HFFc6 (cell line): ENCODE results near the gene ATP13A3. TPM values are rescaled to one million over a fixed set of nuclear protein-coding genes. Genes with fewer than 3 reads are reported as not detected.
"Not testable (repeated sequence)": the region's sequence is repeated elsewhere in the genome, so short reads cannot be mapped to it uniquely, and the experiment has no call there.

Experiments used
- DNase-seq: peaks from one replicate; pipeline ENCODE4 v3.0.0-alpha.2; 2018
- H3K27ac Mint-ChIP-seq: 2 replicates; pipeline ENCODE4 v1.8.0; 2020; ENCODE audit warnings: mild to moderate bottlenecking, mixed read lengths
- H3K27me3 Mint-ChIP-seq: 2 replicates; pipeline ENCODE4 v1.8.0; 2021; ENCODE audit warnings: mild to moderate bottlenecking, moderate library complexity, mixed read lengths; ENCODE audit not compliant: insufficient read depth
- H3K36me3 Mint-ChIP-seq: 2 replicates; pipeline ENCODE4 v1.8.0; 2021; ENCODE audit warnings: low read depth, mixed read lengths
- H3K4me1 Mint-ChIP-seq: 2 replicates; pipeline ENCODE4 v1.8.0; 2020; ENCODE audit warnings: low read depth, mixed read lengths
- H3K4me3 Mint-ChIP-seq: 2 replicates; pipeline ENCODE4 v1.8.0; 2020; ENCODE audit warnings: mild to moderate bottlenecking, moderate library complexity, mixed read lengths
- H3K9me3 Mint-ChIP-seq: 2 replicates; pipeline ENCODE4 v1.8.0; 2020; ENCODE audit warnings: mild to moderate bottlenecking, mixed read lengths
- total RNA-seq, 6 experiments: library from RNA; stranded (reverse); fragmentation: NEBNext Ultra II Directional; extraction: Animal tissue kit (Norgen Biotek cat#: 25700); gene quantifications; 2 replicates in 1 of 6; 3 replicates in 5 of 6; pipeline ENCODE4 v1.2.3, GENCODE V29; 2021
- TF ChIP-seq, protein P1 (sequence below): fragments of 200-600 bp; sonication (generic); IDR thresholded peaks from 2 replicates; pipeline ENCODE4 v1.5.0; 2021; ENCODE audit warnings: antibody characterized with exemption, mild to moderate bottlenecking

Gene ATP13A3
- total RNA-seq, 6 experiments from 2014 or later, result 114 to 123 (median 117) TPM

DNA sequence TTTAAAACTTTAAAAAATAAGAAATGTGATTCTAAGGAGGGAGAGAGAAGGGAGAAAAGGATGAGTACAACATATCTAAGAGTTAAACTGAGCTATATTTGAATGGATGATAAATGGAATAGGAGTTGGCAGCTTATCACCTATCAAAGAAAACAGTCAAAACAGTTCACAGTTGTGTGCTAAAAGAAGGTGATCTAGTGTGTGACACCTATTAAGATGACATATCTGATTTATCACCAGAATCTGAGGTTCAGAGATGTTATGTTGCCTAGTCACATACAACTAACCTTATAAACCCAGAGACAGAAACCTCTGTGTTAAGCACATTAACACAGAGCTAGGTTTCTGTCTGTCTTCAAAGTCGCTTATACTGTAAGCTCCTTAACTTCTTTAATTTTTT, 3.0 kb downstream of the ATP13A3 start:
- peaks cover 30% of the 10 kb centered on the region for H3K36me3 Mint-ChIP-seq
- H3K27me3 Mint-ChIP-seq, result peaks cover 4% of the 10 kb centered on the region; the same call in 1 of the 2 replicates
- H3K27ac Mint-ChIP-seq, result no peak overlapping the region
- peaks cover 64% of the 10 kb centered on the region for H3K4me1 Mint-ChIP-seq
- H3K4me3 Mint-ChIP-seq, result no peak overlapping the region
- H3K9me3 Mint-ChIP-seq, result no peaks in the 10 kb centered on the region; the same call in 1 of the 2 replicates
- TF ChIP-seq, protein P1, sequence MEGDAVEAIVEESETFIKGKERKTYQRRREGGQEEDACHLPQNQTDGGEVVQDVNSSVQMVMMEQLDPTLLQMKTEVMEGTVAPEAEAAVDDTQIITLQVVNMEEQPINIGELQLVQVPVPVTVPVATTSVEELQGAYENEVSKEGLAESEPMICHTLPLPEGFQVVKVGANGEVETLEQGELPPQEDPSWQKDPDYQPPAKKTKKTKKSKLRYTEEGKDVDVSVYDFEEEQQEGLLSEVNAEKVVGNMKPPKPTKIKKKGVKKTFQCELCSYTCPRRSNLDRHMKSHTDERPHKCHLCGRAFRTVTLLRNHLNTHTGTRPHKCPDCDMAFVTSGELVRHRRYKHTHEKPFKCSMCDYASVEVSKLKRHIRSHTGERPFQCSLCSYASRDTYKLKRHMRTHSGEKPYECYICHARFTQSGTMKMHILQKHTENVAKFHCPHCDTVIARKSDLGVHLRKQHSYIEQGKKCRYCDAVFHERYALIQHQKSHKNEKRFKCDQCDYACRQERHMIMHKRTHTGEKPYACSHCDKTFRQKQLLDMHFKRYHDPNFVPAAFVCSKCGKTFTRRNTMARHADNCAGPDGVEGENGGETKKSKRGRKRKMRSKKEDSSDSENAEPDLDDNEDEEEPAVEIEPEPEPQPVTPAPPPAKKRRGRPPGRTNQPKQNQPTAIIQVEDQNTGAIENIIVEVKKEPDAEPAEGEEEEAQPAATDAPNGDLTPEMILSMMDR, result no peak
- DNase-seq, result no peak

DNA sequence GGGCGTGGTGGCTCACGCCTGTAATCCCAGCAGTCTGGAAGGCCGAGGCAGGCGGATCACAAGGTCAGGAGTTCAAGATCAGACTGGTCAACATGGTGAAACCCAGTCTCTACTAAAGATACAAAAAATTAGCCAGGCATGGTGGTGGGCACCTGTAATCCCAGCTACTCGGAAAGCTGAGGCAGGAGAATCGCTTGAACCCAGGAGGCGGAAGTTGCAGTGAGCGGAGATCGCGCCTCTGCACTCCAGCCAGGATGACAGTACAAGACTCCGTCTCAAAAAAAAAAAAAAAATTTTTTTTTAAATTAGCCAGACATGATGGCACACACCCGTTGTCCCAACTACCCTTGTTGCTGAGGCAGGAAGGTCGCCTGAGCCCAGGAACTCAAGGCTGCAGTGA, 4.0 kb downstream of the ATP13A3 start:
- Mint-ChIP-seq H3K36me3 (peaks cover 30% of the 10 kb centered on the region), H3K4me3 (peak overlapping the region; percentile 63), H3K27ac (peak overlapping the region; percentile 78; the same call in 1 of the 2 replicates), H3K4me1 (peaks cover 54% of the 10 kb centered on the region)
- H3K9me3 Mint-ChIP-seq, DNase-seq, H3K27me3 Mint-ChIP-seq: not testable (repeated sequence)

DNA sequence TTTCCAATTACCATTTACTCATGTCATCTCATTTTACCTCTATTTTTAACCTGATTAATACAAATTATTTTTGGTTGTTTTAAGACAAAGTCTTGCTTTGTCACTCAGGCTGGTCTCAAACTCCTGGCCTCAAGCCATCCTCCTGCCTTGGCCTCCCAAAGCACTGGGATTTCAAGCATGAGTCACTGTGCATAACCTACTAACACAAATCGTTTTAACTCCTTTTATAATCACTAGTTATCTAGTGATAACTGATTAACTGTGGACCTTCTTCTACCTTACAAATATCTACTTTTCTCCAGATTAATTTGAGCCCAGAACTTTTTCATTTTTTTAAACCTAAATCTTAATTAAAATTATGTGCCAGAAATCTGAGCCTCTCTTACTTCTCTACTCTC, 4.6 kb downstream of the ATP13A3 start:
- Mint-ChIP-seq H3K4me3 (peak overlapping the region; percentile 63), H3K4me1 (peaks cover 47% of the 10 kb centered on the region)

DNA sequence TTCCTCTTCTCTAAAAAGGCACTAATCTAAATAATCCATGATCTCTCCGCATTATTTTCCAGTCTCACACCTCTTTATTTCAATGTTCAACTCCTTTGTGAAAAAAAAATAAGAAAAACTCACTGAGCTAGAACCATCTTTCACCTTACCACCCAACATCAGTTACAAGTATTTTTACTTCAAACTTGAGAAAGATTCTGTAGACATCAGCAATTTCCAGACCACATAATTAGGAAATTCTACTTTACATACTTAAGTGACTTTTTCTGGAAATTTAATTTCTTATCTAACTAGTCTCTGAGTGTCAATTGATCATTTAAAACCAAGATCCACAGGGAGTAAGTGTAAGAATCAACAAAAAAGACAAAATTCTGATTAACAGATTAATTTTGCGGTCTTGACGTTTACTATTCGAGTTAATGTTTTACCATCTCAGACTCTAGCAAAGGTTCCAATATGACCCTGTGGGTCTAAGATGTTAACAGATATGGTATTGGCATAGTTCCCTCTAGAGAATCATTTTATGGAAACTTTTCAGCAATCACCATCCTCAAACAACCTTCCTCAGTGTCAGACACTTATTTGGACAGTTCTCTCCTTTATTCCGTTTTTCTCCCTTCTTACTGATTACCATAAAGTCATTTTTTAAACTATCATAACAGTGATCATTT, 5.1 kb downstream of the ATP13A3 start:
- H3K36me3 Mint-ChIP-seq, result peaks cover 30% of the 10 kb centered on the region
- peaks cover 4% of the 10 kb centered on the region; the same call in 1 of the 2 replicates for H3K27me3 Mint-ChIP-seq
- peak overlapping the region; percentile 78 for H3K27ac Mint-ChIP-seq
- no peak for DNase-seq
- H3K9me3 Mint-ChIP-seq, result no peaks in the 10 kb centered on the region
- peak overlapping the region; percentile 63 for H3K4me3 Mint-ChIP-seq
- peaks cover 46% of the 10 kb centered on the region for H3K4me1 Mint-ChIP-seq
- TF ChIP-seq, protein P1, result no peak

More for the DNA sequence above, 4.6 kb downstream of the ATP13A3 start:
- no peak for DNase-seq
- H3K9me3 Mint-ChIP-seq, result no peaks in the 10 kb centered on the region
- H3K27me3 Mint-ChIP-seq, result peaks cover 4% of the 10 kb centered on the region; the same call in 1 of the 2 replicates
- H3K27ac Mint-ChIP-seq, result peak overlapping the region; percentile 78
- H3K36me3 Mint-ChIP-seq, result peaks cover 30% of the 10 kb centered on the region
- TF ChIP-seq, protein P1, result no peak

DNA sequence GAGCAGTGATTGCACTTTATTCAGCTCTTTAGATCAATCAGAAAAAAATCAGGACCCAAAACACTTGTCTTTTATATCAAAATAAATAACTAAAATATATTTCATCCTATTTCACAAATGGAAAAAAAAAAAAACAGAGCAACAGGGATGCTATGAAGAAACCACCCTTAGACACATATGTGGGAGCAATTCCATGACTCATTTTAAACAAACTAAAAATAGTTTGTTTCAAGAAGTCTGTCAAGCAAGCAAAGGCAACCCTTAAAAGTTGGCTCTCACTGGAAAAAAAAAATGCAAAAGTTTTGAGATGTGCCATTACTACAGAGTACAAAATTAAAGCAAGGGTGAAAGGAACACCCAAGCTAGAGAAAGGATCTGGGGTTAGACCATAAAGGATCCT, 5.7 kb downstream of the ATP13A3 start:
- Mint-ChIP-seq H3K36me3 (peaks cover 30% of the 10 kb centered on the region), H3K4me3 (peak overlapping the region; percentile 41), H3K4me1 (peaks cover 46% of the 10 kb centered on the region), H3K27ac (peak overlapping the region; percentile 78), H3K27me3 (peaks cover 4% of the 10 kb centered on the region; the same call in 1 of the 2 replicates), H3K9me3 (no peaks in the 10 kb centered on the region)
- TF ChIP-seq, protein P1, result no peak
- peak; percentile 70 for DNase-seq

DNA sequence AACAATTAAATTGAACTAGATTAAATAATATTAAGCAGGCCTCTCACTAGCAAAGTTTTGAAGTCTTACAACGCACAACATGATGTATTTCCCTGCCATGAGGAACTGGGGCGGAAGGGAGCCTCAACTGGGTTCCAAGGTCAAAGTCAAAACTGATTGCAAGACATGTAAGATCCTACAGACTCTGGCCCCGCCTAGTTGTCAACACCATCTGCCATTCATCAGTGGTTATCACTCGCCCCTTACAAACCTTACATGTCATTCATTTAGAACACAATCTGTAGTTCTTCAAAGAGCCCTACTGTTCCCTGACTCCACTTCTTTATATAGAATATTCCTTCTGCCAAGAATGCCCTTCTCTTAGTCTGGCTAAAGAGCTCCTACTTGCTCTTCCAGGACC, 10.0 kb downstream of the ATP13A3 start:
- Mint-ChIP-seq H3K36me3 (peaks cover 4% of the 10 kb centered on the region), H3K9me3 (no peaks in the 10 kb centered on the region), H3K4me3 (no peak overlapping the region), H3K4me1 (peaks cover 34% of the 10 kb centered on the region), H3K27me3 (no peaks in the 10 kb centered on the region; the same call in 1 of the 2 replicates), H3K27ac (no peak overlapping the region)
- no peak for DNase-seq
- TF ChIP-seq, protein P1, result no peak
